HG02759 (cell line): ENCODE data around the gene DMP1.
A peak's percentile ranks its signal among the peaks of the same experiment; 100 is the strongest.
"Not testable (repeated sequence)": the region's sequence is repeated elsewhere in the genome, so short reads cannot be mapped to it uniquely, and the experiment has no call there.

ENCODE experiments used
- ATAC-seq: cut with Tn5 transposase; IDR thresholded peaks from one replicate; pipeline ENCODE4 v1.9.1; 2021; ENCODE audit warnings: mild to moderate bottlenecking, moderate library complexity; ENCODE audit not compliant: unreplicated experiment

The DMP1 gene

GRCh38 chr4:87679449-87680169 is 29.5 kb downstream of the DMP1 start:
- ATAC-seq = peak; percentile 43

- ATAC-seq = no peak
These were observed 30.2 kb downstream of the DMP1 start for GRCh38 chr4:87680271-87680670.

GRCh38 chr4:87688316-87688715 is 38.2 kb downstream of the DMP1 start:
- no peak for ATAC-seq

DNA sequence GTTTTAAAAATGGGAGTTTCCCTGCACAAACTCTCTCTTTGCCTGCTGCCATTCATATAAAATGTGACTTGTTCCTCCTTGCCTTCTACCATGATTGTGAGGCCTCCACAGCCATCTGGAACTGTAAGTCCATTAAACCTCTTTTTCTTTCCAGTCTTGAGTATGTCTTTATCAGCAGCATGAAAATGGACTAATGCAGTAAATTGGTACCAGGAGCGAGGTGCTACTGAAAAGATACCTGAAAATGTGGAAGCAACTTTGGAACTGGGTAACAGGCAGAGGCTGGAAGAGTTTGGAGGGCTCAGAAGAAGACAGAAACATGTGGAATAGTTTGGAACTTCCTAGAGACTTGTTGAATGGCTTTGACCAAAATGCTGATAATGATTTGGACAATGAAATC is 40.9 kb downstream of the DMP1 start:
- ATAC-seq = not testable (repeated sequence)

GRCh38 chr4:87692060-87692459 is 42.0 kb downstream of the DMP1 start:
- not testable (repeated sequence) for ATAC-seq

DNA sequence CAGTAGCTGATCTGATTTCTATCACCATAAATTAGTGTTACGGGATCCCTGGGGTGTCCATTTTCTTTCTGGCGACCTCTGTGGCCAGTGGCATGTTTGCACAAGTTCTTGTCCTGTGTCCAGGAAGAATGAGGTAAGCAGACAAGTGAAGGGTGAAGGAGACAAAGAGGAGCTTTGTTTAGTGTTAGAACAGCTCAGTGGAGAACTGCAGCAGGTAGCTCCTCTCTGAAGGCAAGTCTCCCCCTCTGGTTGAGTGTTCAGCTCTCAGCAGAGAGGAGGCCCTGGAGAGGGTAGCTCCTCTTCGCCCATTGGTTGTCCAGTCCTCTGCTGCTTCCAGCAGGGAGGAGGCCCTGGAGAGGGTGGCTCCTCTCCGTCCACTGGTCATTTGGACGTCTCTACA is 47.2 kb downstream of the DMP1 start:
- no peak for ATAC-seq

GRCh38 chr4:87697945-87698344 is 47.9 kb downstream of the DMP1 start:
- ATAC-seq = no peak

GRCh38 chr4:87698394-87698793 is 48.3 kb downstream of the DMP1 start:
- ATAC-seq = no peak

GRCh38 chr4:87704001-87704400 is 53.9 kb downstream of the DMP1 start:
- no peak for ATAC-seq

- ATAC-seq = no peak
These were observed 57.3 kb downstream of the DMP1 start for GRCh38 chr4:87707279-87707918.
